ENCODE results near the gene TNFRSF19. TPM values are rescaled to one million over a fixed set of nuclear protein-coding genes. Genes with fewer than 3 reads are reported as not detected.

Gene TNFRSF19
- total RNA-seq, 1 experiment from 2014 or later, result 63.4 TPM

DNA sequence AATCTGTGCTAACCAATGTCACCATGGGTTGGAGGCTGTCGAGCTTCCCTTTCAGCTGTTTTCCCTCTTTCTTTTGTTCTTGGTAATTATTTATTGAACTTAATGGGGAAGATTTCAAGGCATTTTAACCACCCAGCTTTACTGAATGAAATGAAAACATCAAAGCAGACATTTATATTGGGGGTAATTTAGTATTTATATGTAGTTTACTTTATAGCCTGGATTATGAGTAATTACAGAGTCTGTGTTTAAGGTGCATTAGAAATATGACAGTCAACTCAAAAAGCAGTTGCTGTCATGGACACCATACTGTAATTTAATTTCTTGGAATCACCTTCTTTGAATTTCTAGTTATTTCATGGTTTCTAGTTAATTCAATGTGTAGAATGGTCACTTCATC lies 42.0 kb downstream of the TNFRSF19 start:
- POLR2A ChIA-PET, result no interaction called here
- no peaks in the 10 kb centered on the region for H3K9me3 ChIP-seq
- H3K4me1 ChIP-seq, result peaks cover 4% of the 10 kb centered on the region; the same call in 1 of the 2 replicates
- TF ChIP-seq, protein P1, sequence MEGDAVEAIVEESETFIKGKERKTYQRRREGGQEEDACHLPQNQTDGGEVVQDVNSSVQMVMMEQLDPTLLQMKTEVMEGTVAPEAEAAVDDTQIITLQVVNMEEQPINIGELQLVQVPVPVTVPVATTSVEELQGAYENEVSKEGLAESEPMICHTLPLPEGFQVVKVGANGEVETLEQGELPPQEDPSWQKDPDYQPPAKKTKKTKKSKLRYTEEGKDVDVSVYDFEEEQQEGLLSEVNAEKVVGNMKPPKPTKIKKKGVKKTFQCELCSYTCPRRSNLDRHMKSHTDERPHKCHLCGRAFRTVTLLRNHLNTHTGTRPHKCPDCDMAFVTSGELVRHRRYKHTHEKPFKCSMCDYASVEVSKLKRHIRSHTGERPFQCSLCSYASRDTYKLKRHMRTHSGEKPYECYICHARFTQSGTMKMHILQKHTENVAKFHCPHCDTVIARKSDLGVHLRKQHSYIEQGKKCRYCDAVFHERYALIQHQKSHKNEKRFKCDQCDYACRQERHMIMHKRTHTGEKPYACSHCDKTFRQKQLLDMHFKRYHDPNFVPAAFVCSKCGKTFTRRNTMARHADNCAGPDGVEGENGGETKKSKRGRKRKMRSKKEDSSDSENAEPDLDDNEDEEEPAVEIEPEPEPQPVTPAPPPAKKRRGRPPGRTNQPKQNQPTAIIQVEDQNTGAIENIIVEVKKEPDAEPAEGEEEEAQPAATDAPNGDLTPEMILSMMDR (IDR thresholded peaks at IDR 0.05; ENCODE audit: insufficient read depth in 1 of 2, low read depth in 1 of 2, low read length in 1 of 2, severe bottlenecking in 1 of 2, unreplicated experiment in 1 of 2), result no peak
- Mint-ChIP-seq H3K4me3 (ENCODE audit: unreplicated experiment) (no peak overlapping the region), H3K27ac (ENCODE audit: unreplicated experiment) (no peak overlapping the region), H3K4me1 (ENCODE audit: low read depth, unreplicated experiment) (peaks cover 21% of the 10 kb centered on the region), H3K36me3 (ENCODE audit: insufficient read depth, unreplicated experiment) (peaks cover 50% of the 10 kb centered on the region), H3K27me3 (ENCODE audit: insufficient read depth, unreplicated experiment) (no peaks in the 10 kb centered on the region), H3K9me3 (ENCODE audit: unreplicated experiment) (no peaks in the 10 kb centered on the region)
- intact Hi-C loops (cut with micrococcal nuclease; ENCODE audit: unreplicated experiment), result no loop called here
- no peaks in the 10 kb centered on the region for H3K27me3 ChIP-seq (replicated peaks; ENCODE audit: control insufficient read depth, insufficient read depth, low read length)
- peaks cover 2% of the 10 kb centered on the region; the same call in 1 of the 2 replicates for H3K36me3 ChIP-seq (ENCODE audit: control insufficient read depth, insufficient read depth, low read length)
- CTCF ChIA-PET, result no interaction called here
- BruUV-seq (replicated peaks), result no TSS peak
- H3K4me3 ChIP-seq (ENCODE audit: low read depth, low read length), result no peak overlapping the region
- no peak for DNase-seq

DNA sequence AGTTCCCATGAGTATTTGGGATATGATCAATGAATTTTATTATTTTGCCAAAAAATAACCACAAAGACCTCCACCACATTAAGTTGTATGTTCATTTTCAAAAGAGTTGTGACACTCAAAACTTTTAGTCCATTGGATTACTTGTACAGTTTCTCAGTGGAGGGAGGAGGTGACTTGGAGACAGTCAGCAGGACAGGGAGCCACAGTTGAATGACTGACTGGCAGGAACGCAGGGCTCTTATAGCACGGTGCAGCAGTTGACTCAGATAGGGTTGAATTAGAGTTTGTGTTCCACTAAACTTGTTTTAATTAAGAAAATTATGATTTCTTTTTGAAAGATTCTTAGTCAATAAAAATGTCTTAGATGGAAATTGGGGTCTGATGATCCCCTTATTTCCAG lies 42.5 kb downstream of the TNFRSF19 start:
- intact Hi-C loops (cut with micrococcal nuclease; ENCODE audit: unreplicated experiment), result no loop called here
- Histone ChIP-seq H3K4me1 (peaks cover 9% of the 10 kb centered on the region), H3K4me3 (ENCODE audit: low read depth, low read length) (no peak overlapping the region), H3K9me3 (no peaks in the 10 kb centered on the region), H3K36me3 (ENCODE audit: control insufficient read depth, insufficient read depth, low read length) (peaks cover 3% of the 10 kb centered on the region), H3K27me3 (replicated peaks; ENCODE audit: control insufficient read depth, insufficient read depth, low read length) (no peaks in the 10 kb centered on the region)
- no peak overlapping the region for H3K4me3 Mint-ChIP-seq (ENCODE audit: unreplicated experiment)
- H3K4me1 Mint-ChIP-seq (ENCODE audit: low read depth, unreplicated experiment), result peaks cover 27% of the 10 kb centered on the region
- CTCF ChIA-PET, result no interaction called here
- TF ChIP-seq, protein P1 (IDR thresholded peaks at IDR 0.05; ENCODE audit: insufficient read depth in 1 of 2, low read depth in 1 of 2, low read length in 1 of 2, severe bottlenecking in 1 of 2, unreplicated experiment in 1 of 2), result no peak
- H3K9me3 Mint-ChIP-seq (ENCODE audit: unreplicated experiment), result no peaks in the 10 kb centered on the region
- peaks cover 55% of the 10 kb centered on the region for H3K36me3 Mint-ChIP-seq (ENCODE audit: insufficient read depth, unreplicated experiment)
- BruUV-seq (replicated peaks), result no TSS peak
- H3K27me3 Mint-ChIP-seq (ENCODE audit: insufficient read depth, unreplicated experiment), result no peaks in the 10 kb centered on the region
- POLR2A ChIA-PET, result no interaction called here
- no peak overlapping the region for H3K27ac Mint-ChIP-seq (ENCODE audit: unreplicated experiment)
- DNase-seq, result no peak

DNA sequence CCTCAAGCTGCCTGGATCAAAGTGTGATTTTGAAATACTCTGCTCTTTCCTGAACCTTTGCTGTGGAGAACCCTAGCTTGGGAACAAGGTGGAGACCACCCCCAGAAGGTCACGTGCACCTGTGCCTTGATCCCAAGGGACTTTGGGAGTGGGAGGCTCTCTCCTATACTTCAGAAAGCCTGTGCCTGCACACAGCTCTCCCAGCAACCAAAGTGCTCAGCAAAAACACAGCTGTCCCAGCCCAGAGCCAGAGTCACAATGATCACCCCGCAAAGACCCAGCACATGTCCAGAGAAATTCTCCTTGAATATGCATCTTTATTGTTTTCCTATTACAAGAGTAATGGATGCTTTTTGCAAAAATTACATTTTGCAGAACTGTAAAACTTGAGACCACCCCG lies 43.4 kb downstream of the TNFRSF19 start:
- Mint-ChIP-seq H3K27ac (ENCODE audit: unreplicated experiment) (no peak overlapping the region), H3K9me3 (ENCODE audit: unreplicated experiment) (no peaks in the 10 kb centered on the region), H3K36me3 (ENCODE audit: insufficient read depth, unreplicated experiment) (peaks cover 64% of the 10 kb centered on the region), H3K4me1 (ENCODE audit: low read depth, unreplicated experiment) (peaks cover 33% of the 10 kb centered on the region), H3K4me3 (ENCODE audit: unreplicated experiment) (no peak overlapping the region), H3K27me3 (ENCODE audit: insufficient read depth, unreplicated experiment) (no peaks in the 10 kb centered on the region)
- POLR2A ChIA-PET, result no interaction called here
- Histone ChIP-seq H3K9me3 (no peaks in the 10 kb centered on the region), H3K36me3 (ENCODE audit: control insufficient read depth, insufficient read depth, low read length) (peaks cover 4% of the 10 kb centered on the region), H3K27me3 (replicated peaks; ENCODE audit: control insufficient read depth, insufficient read depth, low read length) (no peaks in the 10 kb centered on the region), H3K4me1 (peaks cover 18% of the 10 kb centered on the region), H3K4me3 (ENCODE audit: low read depth, low read length) (no peak overlapping the region)
- no TSS peak for BruUV-seq (replicated peaks)
- intact Hi-C loops (cut with micrococcal nuclease; ENCODE audit: unreplicated experiment), result no loop called here
- CTCF ChIA-PET, result no interaction called here
- TF ChIP-seq, protein P1 (IDR thresholded peaks at IDR 0.05; ENCODE audit: insufficient read depth in 1 of 2, low read depth in 1 of 2, low read length in 1 of 2, severe bottlenecking in 1 of 2, unreplicated experiment in 1 of 2), result no peak
- DNase-seq, result no peak
